ENCODE measurements around the gene KLHL33. TPM values are rescaled to one million over a fixed set of nuclear protein-coding genes. Genes with fewer than 3 reads are reported as not detected.

The KLHL33 gene
- total and polyA plus RNA-seq, 2 donors (not counting 3 experiments of a cell fraction or from before 2014, with no cell fraction given) = not detected

DNA sequence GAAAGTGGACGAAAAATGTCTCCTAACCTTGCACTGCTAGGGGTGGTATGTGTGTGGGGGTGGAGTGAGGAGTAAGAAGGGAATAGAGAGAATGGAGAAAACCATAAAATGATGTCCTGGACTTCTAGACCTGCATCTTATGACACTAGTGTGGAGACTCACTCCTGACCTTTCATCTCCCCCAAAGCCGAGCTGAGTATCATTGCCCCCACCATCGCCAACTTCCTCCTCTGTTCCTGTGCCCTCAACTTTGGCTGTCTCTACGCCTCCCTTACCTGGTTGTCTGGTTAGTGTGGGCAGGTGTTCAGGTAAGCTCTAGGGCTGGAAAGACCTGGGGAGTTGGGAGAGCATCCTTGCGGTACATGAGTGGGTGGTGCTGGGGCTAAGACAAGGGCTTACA is 4.5 kb upstream of the KLHL33 start:
- H3K4me3 ChIP-seq (replicated peaks in 1 of 3; ENCODE audit: insufficient read depth in 1 of 3, low read depth in 1 of 3, low read length in 3 of 3) = no peak overlapping the region
- CTCF ChIA-PET = no interaction called here
- no peak overlapping the region for H3K27ac ChIP-seq (ENCODE audit: insufficient read depth, low read depth, low read length)
- dilution Hi-C loops (cut with MboI; ENCODE audit: extremely low pct_ligation_motif_present, low sequenced_read_pairs) = no loop called here
- no peaks in the 10 kb centered on the region for H3K9me1 ChIP-seq (replicated peaks; ENCODE audit: control insufficient read depth, extremely low read depth, insufficient read depth, low read length)
- no peak for DNase-seq (ENCODE audit: low read depth, low spot score)
- POLR2A ChIA-PET = interaction anchor here (0.6 kb wide), 1 partner anchor 65 kb away, joined by 4 read pairs; no protein-coding TSS in a partner anchor
- H4K20me1 ChIP-seq (replicated peaks; ENCODE audit: control insufficient read depth, extremely low read depth, insufficient read depth, low read length) = no peaks in the 10 kb centered on the region
- no peak overlapping the region for H3K9ac ChIP-seq (replicated peaks; ENCODE audit: extremely low read depth, insufficient read depth, low read length)
- H3K4me1 ChIP-seq (ENCODE audit: control insufficient read depth, extremely low read depth, insufficient read depth, low read length) = peaks cover 8% of the 10 kb centered on the region
- H2AFZ ChIP-seq (ENCODE audit: low read depth, low read length) = no peak overlapping the region
- no TSS peak for BruUV-seq (replicated peaks)
- no peak for TF ChIP-seq CTCF (IDR thresholded peaks at IDR 0.05; ENCODE audit: extremely low read depth in 1 of 2, insufficient read depth in 1 of 2, low read depth in 1 of 2, low read length in 2 of 2)
- intact Hi-C loops (cut with micrococcal nuclease) = no loop called here
- no peaks in the 10 kb centered on the region for H3K9me3 ChIP-seq (replicated peaks; ENCODE audit: control insufficient read depth, insufficient read depth, low read length)
- no peaks in the 10 kb centered on the region for H3K36me3 ChIP-seq (ENCODE audit: control insufficient read depth in 2 of 2, extremely low read depth in 1 of 2, insufficient read depth in 2 of 2, low read length in 2 of 2)
- no peak for FAIRE-seq
- H3K4me2 ChIP-seq (ENCODE audit: insufficient read depth, low read length) = no peak overlapping the region
- H3K79me2 ChIP-seq (ENCODE audit: control insufficient read depth, insufficient read depth, low read length) = no peaks in the 10 kb centered on the region
- H3K27me3 ChIP-seq (ENCODE audit: control insufficient read depth in 2 of 2, insufficient read depth in 2 of 2, low read length in 2 of 2) = peaks cover 4 to 7% of the 10 kb centered on the region in 2 experiments

- H3K27ac ChIP-seq (ENCODE audit: insufficient read depth, low read depth, low read length) = no peak overlapping the region
- H3K9me1 ChIP-seq (replicated peaks; ENCODE audit: control insufficient read depth, extremely low read depth, insufficient read depth, low read length) = no peaks in the 10 kb centered on the region
- peaks cover 8% of the 10 kb centered on the region for H3K4me1 ChIP-seq (ENCODE audit: control insufficient read depth, extremely low read depth, insufficient read depth, low read length)
- no peak overlapping the region for H2AFZ ChIP-seq (ENCODE audit: low read depth, low read length)
- dilution Hi-C loops (cut with MboI; ENCODE audit: extremely low pct_ligation_motif_present, low sequenced_read_pairs) = no loop called here
- H3K9ac ChIP-seq (replicated peaks; ENCODE audit: extremely low read depth, insufficient read depth, low read length) = no peak overlapping the region
- FAIRE-seq (no peak), DNase-seq (ENCODE audit: low read depth, low spot score) (no peak)
- H3K79me2 ChIP-seq (ENCODE audit: control insufficient read depth, insufficient read depth, low read length) = no peaks in the 10 kb centered on the region
- no peak for TF ChIP-seq POLR2AphosphoS5 (IDR thresholded peaks at IDR 0.05; ENCODE audit: insufficient read depth, low read depth, low read length)
- no peak for TF ChIP-seq MAX (IDR thresholded peaks at IDR 0.05; ENCODE audit: insufficient read depth, insufficient read length)
- TF ChIP-seq POLR2A (IDR thresholded peaks at IDR 0.05; ENCODE audit: low read depth, low read length) = no peak
- no peak for TF ChIP-seq GATA2 (IDR thresholded peaks at IDR 0.05; ENCODE audit: insufficient read depth, insufficient read length, low read depth, low read length)
- BruUV-seq (replicated peaks) = no TSS peak
- H3K4me2 ChIP-seq (ENCODE audit: insufficient read depth, low read length) = no peak overlapping the region
- POLR2A ChIA-PET = interaction anchor here (0.6 kb wide), 1 partner anchor 8 kb away, joined by 5 read pairs; no protein-coding TSS in a partner anchor
- H4K20me1 ChIP-seq (replicated peaks; ENCODE audit: control insufficient read depth, extremely low read depth, insufficient read depth, low read length) = no peaks in the 10 kb centered on the region
- no peaks in the 10 kb centered on the region for H3K36me3 ChIP-seq (ENCODE audit: control insufficient read depth in 2 of 2, extremely low read depth in 1 of 2, insufficient read depth in 2 of 2, low read length in 2 of 2)
- CTCF ChIA-PET = no interaction called here
- H3K9me3 ChIP-seq (replicated peaks; ENCODE audit: control insufficient read depth, insufficient read depth, low read length) = no peaks in the 10 kb centered on the region
- intact Hi-C loops (cut with micrococcal nuclease) = no loop called here
- H3K4me3 ChIP-seq (replicated peaks in 1 of 3; ENCODE audit: insufficient read depth in 1 of 3, low read depth in 1 of 3, low read length in 3 of 3) = no peak overlapping the region
- peaks cover 6 to 16% of the 10 kb centered on the region in 2 experiments for H3K27me3 ChIP-seq (ENCODE audit: control insufficient read depth in 2 of 2, insufficient read depth in 2 of 2, low read length in 2 of 2)
Observed at GRCh38 chr14:20438664-20439063, 2.7 kb upstream of the KLHL33 start.
